HepG2 (cell line): Measurements from ENCODE around the gene MLN. TPM values are rescaled to one million over a fixed set of nuclear protein-coding genes. Genes with fewer than 3 reads are reported as not detected.

Experiments used
- ATAC-seq: fragments of 200-7000 bp; cut with Tn5 transposase; 3 replicates; pipeline ENCODE4 v1.9.1; 2020; ENCODE audit warnings: mild to moderate bottlenecking, moderate library complexity
- BruUV-seq: library from RNA; stranded (reverse); fragments of 400-500 nt; replicated peaks from 2 replicates; lab custom pipeline; 2021; lab: Mats Ljungman, UMichigan
- CTCF ChIA-PET: fragments of 300-600 bp; formaldehyde crosslinking; extraction: SDS; loops from one replicate; lab custom pipeline; 2021; ENCODE audit warnings: low total read pairs, inconsistent platforms, low intra/inter-chr PET ratio; lab: Yijun Ruan, JAX
- POLR2A ChIA-PET: fragments of 350-600 bp; sonication (Branson Sonifier 250); formaldehyde crosslinking; loops from one replicate; lab custom pipeline; 2020; ENCODE audit warnings: antibody characterized with exemption, inconsistent platforms; lab: Yijun Ruan, JAX
- DNase-seq: peaks from one replicate; pipeline ENCODE4 v3.0.0-alpha.2; 2015; ENCODE audit warnings: low spot score
- FAIRE-seq: peaks from 3 replicates; lab custom pipeline; 2011; peaks lifted over from hg19 to GRCh38; lab: Jason Lieb, UNC
- H2AFZ ChIP-seq: one replicate; pipeline ENCODE4 v1.6.1; 2011; ENCODE audit warnings: low read length, inconsistent platforms
- H3K27ac ChIP-seq: fragments of 300-600 bp; 3 replicates; pipeline ENCODE4 v1.8.0; 2011; ENCODE audit warnings: mixed run types, mild to moderate bottlenecking, mixed read lengths, low read length, inconsistent platforms; ENCODE audit not compliant: insufficient read depth; ENCODE audit errors: extremely low read length
- H3K27me3 ChIP-seq, 2 experiments: fragments of 200-600 bp in 1 of 2; 2 replicates in 1 of 2; 3 replicates in 1 of 2; pipeline versions ENCODE4 v1.6.0 to v1.8.0; 2011; ENCODE audit warnings: low read length in 2 of 2, mild to moderate bottlenecking in 2 of 2, moderate library complexity in 2 of 2, inconsistent platforms in 1 of 2; ENCODE audit not compliant: insufficient read depth in 2 of 2, control insufficient read depth in 1 of 2
- H3K36me3 ChIP-seq, 2 experiments: fragments of 200-600 bp in 1 of 2; replicated peaks in 1 of 2; 2 replicates in 1 of 2; 3 replicates in 1 of 2; pipeline versions ENCODE4 v1.5.1 to v1.8.0; 2011; ENCODE audit warnings: low read length in 2 of 2, inconsistent platforms in 1 of 2; ENCODE audit not compliant: insufficient read depth in 2 of 2, control insufficient read depth in 1 of 2
- H3K4me1 ChIP-seq: 2 replicates; pipeline ENCODE4 v1.5.1; 2012; ENCODE audit warnings: low read length, inconsistent platforms; ENCODE audit not compliant: insufficient read depth
- H3K4me2 ChIP-seq: 2 replicates; pipeline ENCODE4 v1.6.0; 2011; ENCODE audit warnings: low read depth, low read length, inconsistent platforms
- H3K4me3 ChIP-seq, 3 experiments: fragments of 200-600 bp in 1 of 3; sonication (generic), shearing (Covaris generic) in 1 of 3; replicated peaks in 1 of 3; 2 replicates each; pipeline ENCODE4 v1.5.1; 2011 to 2016; ENCODE audit warnings: low read length in 3 of 3, inconsistent platforms in 2 of 3, low read depth in 2 of 3, mild to moderate bottlenecking in 2 of 3, control low read depth in 1 of 3, mixed read lengths in 1 of 3; ENCODE audit not compliant: insufficient read depth in 1 of 3
- H3K79me2 ChIP-seq: one replicate; pipeline ENCODE4 v1.6.1; 2011; ENCODE audit warnings: low read length, inconsistent platforms; ENCODE audit not compliant: insufficient read depth
- H3K9ac ChIP-seq: 2 replicates; pipeline ENCODE4 v1.6.0; 2011; ENCODE audit warnings: mild to moderate bottlenecking, low read depth, low read length, inconsistent platforms; ENCODE audit not compliant: insufficient read depth
- H3K9me3 ChIP-seq: 2 replicates; pipeline ENCODE4 v1.5.1; 2012; ENCODE audit warnings: mild to moderate bottlenecking, low read length
- H4K20me1 ChIP-seq: 2 replicates; pipeline ENCODE4 v1.6.0; 2011; ENCODE audit warnings: inconsistent platforms, mild to moderate bottlenecking, low read length, moderate library complexity; ENCODE audit not compliant: insufficient read depth
- AHDC1 ChIP-seq: sonication (generic); formaldehyde crosslinking; IDR thresholded peaks from 2 replicates; pipeline ENCODE4 v1.5.1; 2020; ENCODE audit warnings: mild to moderate bottlenecking, missing genetic modification reagents, borderline replicate concordance
- HIVEP1 ChIP-seq: sonication (generic); formaldehyde crosslinking; IDR thresholded peaks from 2 replicates; pipeline ENCODE4 v1.4.0; 2020; ENCODE audit warnings: mild to moderate bottlenecking, missing genetic modification reagents
- JUN ChIP-seq: sonication (generic); formaldehyde crosslinking; IDR thresholded peaks from 2 replicates; pipeline ENCODE4 v1.4.0; 2020; ENCODE audit warnings: mild to moderate bottlenecking, missing genetic modification reagents
- KAT2B ChIP-seq: fragments of 150-350 bp; IDR thresholded peaks from 2 replicates; pipeline ENCODE4 v1.6.1; 2014; ENCODE audit warnings: low read depth, low read length, borderline replicate concordance
- KDM2A ChIP-seq: sonication (generic); formaldehyde crosslinking; IDR thresholded peaks from 2 replicates; pipeline ENCODE4 v1.4.0; 2020; ENCODE audit warnings: low read depth, missing genetic modification reagents, borderline replicate concordance
- PHF8 ChIP-seq: sonication (generic); formaldehyde crosslinking; IDR thresholded peaks from 2 replicates; pipeline ENCODE4 v1.5.0; 2020; ENCODE audit warnings: missing genetic modification reagents
- TAF1 ChIP-seq: sonication (generic); formaldehyde crosslinking; IDR thresholded peaks from 2 replicates; pipeline ENCODE4 v1.4.0; 2020; ENCODE audit warnings: missing genetic modification reagents
- ZNF160 ChIP-seq: sonication (generic); formaldehyde crosslinking; IDR thresholded peaks from 2 replicates; pipeline ENCODE4 v1.8.0; 2022; ENCODE audit warnings: mild to moderate bottlenecking, inconsistent platforms, missing genetic modification reagents
- ZNF350 ChIP-seq: sonication (generic); formaldehyde crosslinking; IDR thresholded peaks from 2 replicates; pipeline ENCODE4 v1.4.0; 2020; ENCODE audit warnings: mild to moderate bottlenecking, low read depth, missing genetic modification reagents, borderline replicate concordance
- ZNF563 ChIP-seq: sonication (generic); formaldehyde crosslinking; IDR thresholded peaks from 2 replicates; pipeline ENCODE4 v1.8.0; 2022; ENCODE audit warnings: mild to moderate bottlenecking, moderate library complexity, missing genetic modification reagents
- ZNF773 ChIP-seq: sonication (generic); formaldehyde crosslinking; IDR thresholded peaks from 2 replicates; pipeline ENCODE4 v1.4.0; 2020; ENCODE audit warnings: missing genetic modification reagents, borderline replicate concordance
- ZSCAN29 ChIP-seq: sonication (generic); formaldehyde crosslinking; conservative IDR thresholded peaks from 2 replicates; pipeline ENCODE4 v1.4.0; 2020; ENCODE audit warnings: mild to moderate bottlenecking, missing genetic modification reagents
- WGBS: methylation state at CpG from one replicate; pipeline ENCODE4 v1.1.6; 2017; ENCODE audit warnings: low lambda C conversion rate; 5-methylcytosine and 5-hydroxymethylcytosine counted together
- in situ Hi-C: cut with HindIII; loops from 2 replicates; pipeline ENCODE4 v1.10.0; 2017; ENCODE audit warnings: low pct_unique_long_range_greater_than_20kb; ENCODE audit not compliant: extremely low pct_ligation_motif_present
- intact Hi-C: fragments of 100-400 bp; cut with micrococcal nuclease; formaldehyde crosslinking; loops from one replicate; pipeline ENCODE4 v1.10.0; 2022; ENCODE audit not compliant: unreplicated experiment
- polyA plus RNA-seq, 8 experiments: library from polyadenylated mRNA; depleted of rRNA in 3 of 8; stranded (reverse) in 7 of 8; unstranded in 1 of 8; fragments of >200 nt; fragmentation: Illumina TruSeq in 4 of 8; extraction: Trizol in 4 of 8; gene quantifications; 2 replicates each; pipeline versions ENCODE4 v1.2.1 to v1.2.3, GENCODE V29; 2011 to 2016; ENCODE audit warnings: low read depth in 4 of 8, missing spikeins in 1 of 8, mixed read lengths in 1 of 8; ENCODE audit not compliant: insufficient read depth in 1 of 8
- total RNA-seq, 5 experiments: library from RNA; depleted of rRNA; stranded (reverse); fragments of >200 nt; fragmentation: Illumina TruSeq; extraction: Trizol; gene quantifications; 2 replicates each; pipeline ENCODE4 v1.2.3, GENCODE V29; 2016; ENCODE audit warnings: low read depth in 1 of 5

MLN gene
- total and polyA plus RNA-seq, 2 of the 13 experiments (the other 11 are each of a cell fraction or from before 2014, with no cell fraction given): not detected

- BruUV-seq: no TSS peak
- peaks cover 20% of the 10 kb centered on the region for H3K4me1 ChIP-seq
- H3K4me2 ChIP-seq: no peak overlapping the region
- no peak for TF ChIP-seq HIVEP1 (CRISPR knock-in tag)
- no peak for TF ChIP-seq TAF1 (CRISPR knock-in tag)
- no peak for TF ChIP-seq ZNF160
- no peak for TF ChIP-seq KDM2A (CRISPR knock-in tag)
- TF ChIP-seq PHF8 (CRISPR knock-in tag): no peak
- TF ChIP-seq ZNF563 (CRISPR knock-in tag): no peak
- TF ChIP-seq KAT2B: no peak
- no peak for TF ChIP-seq ZSCAN29 (CRISPR knock-in tag)
- TF ChIP-seq ZNF773 (CRISPR knock-in tag): no peak
- TF ChIP-seq JUN (CRISPR knock-in tag): no peak
- no peak for TF ChIP-seq ZNF350 (CRISPR knock-in tag)
- no peak for TF ChIP-seq AHDC1 (CRISPR knock-in tag)
- WGBS: 57% methylated on average over 14 of the region's 15 CpGs
- H3K9me3 ChIP-seq: no peaks in the 10 kb centered on the region
- ChIA-PET CTCF (no interaction called here), POLR2A (no interaction called here)
- intact Hi-C loops: no loop called here
- H2AFZ ChIP-seq: no peak overlapping the region
- no peak overlapping the region for H3K4me3 ChIP-seq
- H3K79me2 ChIP-seq: no peaks in the 10 kb centered on the region
- H3K36me3 ChIP-seq: no peaks in the 10 kb centered on the region
- no peak overlapping the region for H3K9ac ChIP-seq
- ATAC-seq: no peak
- H3K27ac ChIP-seq: no peak overlapping the region
- DNase-seq: no peak
- FAIRE-seq: no peak
- peaks cover 2 to 36% of the 10 kb centered on the region in 2 experiments; a peak in 3 of 5 replicates for H3K27me3 ChIP-seq
- no peaks in the 10 kb centered on the region for H4K20me1 ChIP-seq
- in situ Hi-C loops: no loop called here
Measured at GRCh38 chr6:33828764-33829731, 25.2 kb upstream of the MLN start.
